ENCODE results near the gene SLCO4A1.

SLCO4A1 gene

GRCh38 chr20:62642051-62642665 is at the start of gene SLCO4A1:
Gene SLCO4A1 (plus strand): TSS chr20:62642503. CDS start chr20:62656455, 13,952 bp downstream.
- DNase-seq = peak; percentile 55 to 66

GRCh38 chr20:62592506-62593177 is 49.7 kb upstream of the SLCO4A1 start:
- DNase-seq = no peak

- DNase-seq = no peak
These were observed 48.7 kb upstream of the SLCO4A1 start for GRCh38 chr20:62593616-62594015.

- DNase-seq = no peak
These were observed 47.2 kb upstream of the SLCO4A1 start for GRCh38 chr20:62595069-62595468.

- DNase-seq = peak; percentile 17
These were observed 46.8 kb upstream of the SLCO4A1 start for GRCh38 chr20:62595491-62595890.

GRCh38 chr20:62596486-62596885 is 45.8 kb upstream of the SLCO4A1 start:
- DNase-seq = no peak

GRCh38 chr20:62596921-62597320 is 45.4 kb upstream of the SLCO4A1 start:
- DNase-seq = no peak

GRCh38 chr20:62597416-62598115 is 44.7 kb upstream of the SLCO4A1 start:
- no peak for DNase-seq

- peak in 1 of 2 donors; percentile 16 for DNase-seq
These were observed 43.5 kb upstream of the SLCO4A1 start for GRCh38 chr20:62598761-62599194.

- DNase-seq = no peak
These were observed 42.8 kb upstream of the SLCO4A1 start for GRCh38 chr20:62599216-62600110.

GRCh38 chr20:62601172-62601571 is 41.1 kb upstream of the SLCO4A1 start:
- DNase-seq = no peak

GRCh38 chr20:62601714-62602113 is 40.6 kb upstream of the SLCO4A1 start:
- no peak for DNase-seq

GRCh38 chr20:62602550-62602949 is 39.8 kb upstream of the SLCO4A1 start:
- peak; percentile 63 to 89 for DNase-seq

- peak; percentile 74 to 76 for DNase-seq
These were observed 39.0 kb upstream of the SLCO4A1 start for GRCh38 chr20:62603021-62603906.

- no peak for DNase-seq
These were observed 38.2 kb upstream of the SLCO4A1 start for GRCh38 chr20:62603907-62604785.

GRCh38 chr20:62604796-62605195 is 37.5 kb upstream of the SLCO4A1 start:
- DNase-seq = no peak

- DNase-seq = no peak
These were observed 36.9 kb upstream of the SLCO4A1 start for GRCh38 chr20:62605236-62605943.

- no peak for DNase-seq
These were observed 36.3 kb upstream of the SLCO4A1 start for GRCh38 chr20:62606016-62606415.

- DNase-seq = no peak
These were observed 35.6 kb upstream of the SLCO4A1 start for GRCh38 chr20:62606551-62607201.

Measured in bone marrow (tissue), 2 donors.